HEK293T (cell line): ENCODE measurements around the gene NEDD9.

ENCODE experiments used
- CTCF ChIA-PET: fragments of 350-600 bp; formaldehyde crosslinking; extraction: SDS; loops from one replicate; lab custom pipeline; 2021; ENCODE audit warnings: antibody characterized with exemption, inconsistent platforms; lab: Yijun Ruan, JAX
- POLR2A ChIA-PET: fragments of 350-600 bp; formaldehyde crosslinking; extraction: SDS; loops from one replicate; lab custom pipeline; 2020; ENCODE audit warnings: antibody characterized with exemption, inconsistent platforms; lab: Yijun Ruan, JAX
- DNase-seq: peaks from one replicate; pipeline ENCODE4 v3.0.0; 2012; ENCODE audit warnings: mixed read lengths; ENCODE audit errors: extremely low spot score
- ARNT ChIP-seq: fragments of 450-650 bp; IDR thresholded peaks from 2 replicates; pipeline ENCODE4 v1.6.1; 2017; ENCODE audit warnings: mild to moderate bottlenecking
- BHLHE40 ChIP-seq: fragments of 450-650 bp; IDR thresholded peaks from 2 replicates; pipeline ENCODE4 v1.6.1; 2016; ENCODE audit warnings: mild to moderate bottlenecking, moderate library complexity, borderline replicate concordance
- CTBP1 ChIP-seq: fragments of 450-650 bp; IDR thresholded peaks from 2 replicates; pipeline ENCODE4 v1.6.1; 2016; ENCODE audit warnings: borderline replicate concordance
- ELF4 ChIP-seq: fragments of 450-650 bp; IDR thresholded peaks from 2 replicates; pipeline ENCODE4 v1.6.1; 2017; ENCODE audit warnings: antibody characterized with exemption
- FOXA1 ChIP-seq: fragments of 450-650 bp; IDR thresholded peaks from 2 replicates; pipeline ENCODE4 v1.6.1; 2016; ENCODE audit warnings: mild to moderate bottlenecking
- FOXK2 ChIP-seq: fragments of 450-650 bp; IDR thresholded peaks from 2 replicates; pipeline ENCODE4 v1.6.1; 2016; ENCODE audit warnings: mild to moderate bottlenecking
- FOXM1 ChIP-seq: fragments of 450-650 bp; IDR thresholded peaks from 2 replicates; pipeline ENCODE4 v1.6.1; 2017; ENCODE audit warnings: mild to moderate bottlenecking, borderline replicate concordance
- HDGF ChIP-seq: fragments of 450-650 bp; IDR thresholded peaks from 2 replicates; pipeline ENCODE4 v1.6.1; 2017; ENCODE audit warnings: antibody characterized with exemption, borderline replicate concordance
- L3MBTL2 ChIP-seq: fragments of 450-650 bp; conservative IDR thresholded peaks from 2 replicates; pipeline ENCODE4 v1.6.1; 2016; ENCODE audit warnings: mild to moderate bottlenecking
- LEF1 ChIP-seq: fragments of 450-650 bp; IDR thresholded peaks from 2 replicates; pipeline ENCODE4 v1.6.1; 2017; ENCODE audit warnings: mild to moderate bottlenecking, borderline replicate concordance
- NFRKB ChIP-seq: fragments of 450-650 bp; IDR thresholded peaks from 2 replicates; pipeline ENCODE4 v1.6.1; 2016; ENCODE audit warnings: mild to moderate bottlenecking, moderate library complexity
- SP1 ChIP-seq: fragments of 450-650 bp; IDR thresholded peaks from 2 replicates; pipeline ENCODE4 v1.6.1; 2017
- SUZ12 ChIP-seq: fragments of 450-650 bp; IDR thresholded peaks from 2 replicates; pipeline ENCODE4 v1.6.1; 2016; ENCODE audit warnings: mild to moderate bottlenecking
- TARDBP ChIP-seq: fragments of 450-650 bp; IDR thresholded peaks from 2 replicates; pipeline ENCODE4 v1.6.1; 2016
- ZNF384 ChIP-seq: fragments of 450-650 bp; IDR thresholded peaks from 2 replicates; pipeline ENCODE4 v1.6.1; 2016
- TF ChIP-seq, protein P1 (sequence below): fragments of 450-650 bp; IDR thresholded peaks from 2 replicates; pipeline ENCODE4 v1.6.1; 2016

Gene NEDD9

DNA sequence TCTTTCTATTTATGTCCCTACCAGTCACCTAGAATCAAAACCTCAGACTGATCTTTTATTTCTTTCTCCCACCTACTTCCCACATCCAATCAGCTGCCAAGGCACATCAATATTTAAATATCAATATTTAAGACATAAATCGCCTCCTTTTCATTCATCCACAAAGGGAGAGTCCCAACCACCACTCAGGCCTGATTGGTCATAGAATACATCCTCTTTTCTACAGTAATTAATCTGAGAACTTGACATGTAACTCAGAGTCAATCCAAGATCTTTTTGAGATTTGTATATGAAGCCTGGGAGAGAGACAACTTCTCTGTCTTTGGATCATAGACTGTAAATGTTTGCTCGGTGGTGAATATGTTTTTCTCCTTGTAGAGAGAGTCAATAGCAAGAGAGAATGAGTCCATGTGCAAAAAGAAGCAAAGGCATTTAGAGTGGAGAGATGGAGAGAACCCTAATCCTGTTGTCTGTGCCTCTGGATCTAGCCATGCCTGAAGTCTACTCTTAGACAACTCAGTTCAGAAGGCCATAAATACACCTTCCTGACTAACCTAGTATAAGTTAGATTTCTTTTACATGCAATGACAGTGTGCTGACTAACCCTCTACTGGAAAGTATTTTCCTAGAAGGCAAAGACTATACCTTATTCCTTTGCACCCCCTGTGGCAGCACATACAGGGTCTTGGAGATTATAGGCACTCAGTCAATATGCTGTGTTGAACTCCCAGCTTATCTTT, 12.1 kb upstream of the NEDD9 start:
- TF ChIP-seq SUZ12 (no peak), FOXK2 (no peak), FOXA1 (no peak), SP1 (no peak), TARDBP (no peak), ARNT (no peak), L3MBTL2 (no peak), LEF1 (no peak), ZNF384 (no peak), HDGF (no peak), NFRKB (no peak), ELF4 (no peak), FOXM1 (no peak), CTBP1 (no peak), BHLHE40 (no peak)
- TF ChIP-seq, protein P1, sequence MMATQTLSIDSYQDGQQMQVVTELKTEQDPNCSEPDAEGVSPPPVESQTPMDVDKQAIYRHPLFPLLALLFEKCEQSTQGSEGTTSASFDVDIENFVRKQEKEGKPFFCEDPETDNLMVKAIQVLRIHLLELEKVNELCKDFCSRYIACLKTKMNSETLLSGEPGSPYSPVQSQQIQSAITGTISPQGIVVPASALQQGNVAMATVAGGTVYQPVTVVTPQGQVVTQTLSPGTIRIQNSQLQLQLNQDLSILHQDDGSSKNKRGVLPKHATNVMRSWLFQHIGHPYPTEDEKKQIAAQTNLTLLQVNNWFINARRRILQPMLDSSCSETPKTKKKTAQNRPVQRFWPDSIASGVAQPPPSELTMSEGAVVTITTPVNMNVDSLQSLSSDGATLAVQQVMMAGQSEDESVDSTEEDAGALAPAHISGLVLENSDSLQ: no peak
- ChIA-PET CTCF (no interaction called here), POLR2A (no interaction called here)
- DNase-seq: no peak

DNA sequence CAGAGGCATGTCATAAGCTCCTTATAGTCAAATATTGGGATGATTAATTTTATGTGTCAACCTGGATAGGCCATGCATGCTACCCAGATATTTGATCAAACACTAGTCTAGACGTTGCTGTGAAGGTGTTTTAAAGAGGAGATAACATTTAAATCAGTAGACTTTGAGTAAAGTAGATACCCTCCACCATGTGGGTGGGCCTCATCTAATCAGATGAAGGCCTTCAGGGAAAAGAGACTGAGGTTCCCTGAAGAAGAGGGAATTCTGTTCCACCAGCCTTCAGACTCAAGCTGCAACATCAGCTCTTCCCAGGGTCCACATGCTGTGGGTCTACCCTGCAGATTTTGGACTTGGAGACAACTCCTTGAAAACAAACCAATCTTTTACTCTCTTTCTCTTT, 11.4 kb upstream of the NEDD9 start:
- TF ChIP-seq NFRKB (no peak), ELF4 (no peak), ZNF384 (no peak), L3MBTL2 (no peak), ARNT (no peak), FOXM1 (no peak), CTBP1 (no peak), LEF1 (no peak), TARDBP (no peak), SP1 (no peak)
- TF ChIP-seq, protein P1: no peak
- DNase-seq: no peak
- POLR2A ChIA-PET: no interaction called here
- CTCF ChIA-PET: interaction anchor here (3.1 kb wide), 1 partner anchor 252 kb away, joined by 11 read pairs; no protein-coding TSS in a partner anchor

DNA sequence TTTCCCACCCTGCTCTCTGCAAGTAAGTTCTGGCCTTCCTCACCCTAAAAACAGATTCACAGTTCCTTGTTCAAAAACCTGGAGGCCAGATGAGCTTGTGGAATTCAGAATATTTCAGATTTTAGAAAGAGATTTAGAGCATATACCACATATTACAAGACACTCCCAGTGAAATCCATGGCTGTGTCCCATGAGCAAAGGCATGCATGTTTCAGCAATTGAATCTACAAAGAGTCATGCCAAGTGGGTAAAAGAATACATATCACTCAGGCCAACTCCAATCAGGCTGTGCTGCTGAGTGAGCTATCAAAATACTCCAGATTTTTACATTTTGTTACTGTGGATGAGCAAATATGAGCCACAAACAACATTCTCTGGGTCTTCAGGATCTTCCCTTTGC, 10.2 kb upstream of the NEDD9 start:
- POLR2A ChIA-PET: interaction anchor here (1.2 kb wide), 1 partner anchor 9 kb away, joined by 4 read pairs; no protein-coding TSS in a partner anchor
- no peak for TF ChIP-seq FOXM1
- no peak for TF ChIP-seq FOXK2
- TF ChIP-seq SUZ12: no peak
- TF ChIP-seq, protein P1: no peak
- no peak for TF ChIP-seq TARDBP
- TF ChIP-seq CTBP1: no peak
- TF ChIP-seq ZNF384: no peak
- no peak for TF ChIP-seq ELF4
- TF ChIP-seq NFRKB: no peak
- TF ChIP-seq FOXA1: no peak
- TF ChIP-seq L3MBTL2: no peak
- TF ChIP-seq BHLHE40: no peak
- no peak for TF ChIP-seq LEF1
- TF ChIP-seq SP1: no peak
- TF ChIP-seq HDGF: no peak
- DNase-seq: no peak
- CTCF ChIA-PET: interaction anchor here (0.9 to 3.1 kb wide), 4 partner anchors 10 to 254 kb away, joined by 4 to 11 read pairs (median 7); partner anchors contain the start of gene NEDD9

DNA sequence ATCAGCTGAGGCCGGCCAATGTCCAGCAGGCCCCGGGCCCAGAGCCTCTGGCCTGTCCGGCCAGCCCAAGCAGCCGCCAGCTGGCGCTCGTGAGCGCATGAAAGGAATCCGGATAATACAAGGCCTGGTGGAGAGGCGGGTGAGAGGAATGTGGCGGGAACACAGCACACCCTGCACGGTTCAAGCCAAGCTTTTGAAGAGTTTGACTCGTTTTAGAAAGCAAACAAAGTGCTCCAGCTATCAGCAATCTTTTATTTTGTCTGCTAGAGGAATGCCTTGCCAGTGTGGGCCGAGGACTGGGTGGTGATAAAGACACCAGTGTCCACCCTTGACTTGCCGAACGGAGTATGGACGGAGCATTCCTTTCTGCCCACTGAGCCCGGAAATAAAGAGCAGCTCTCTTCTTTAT, 9.3 kb upstream of the NEDD9 start:
- DNase-seq: peak; percentile 19
- ChIA-PET CTCF (interaction anchor here (0.6 to 3.1 kb wide), 5 partner anchors 9 to 254 kb away, joined by 3 to 11 read pairs (median 6); partner anchors contain the start of gene NEDD9), POLR2A (no interaction called here)
- 0 out of 2 replicates have a peak, but pooled peaks have one; percentile 22 for TF ChIP-seq L3MBTL2
- TF ChIP-seq FOXM1: no peak

DNA sequence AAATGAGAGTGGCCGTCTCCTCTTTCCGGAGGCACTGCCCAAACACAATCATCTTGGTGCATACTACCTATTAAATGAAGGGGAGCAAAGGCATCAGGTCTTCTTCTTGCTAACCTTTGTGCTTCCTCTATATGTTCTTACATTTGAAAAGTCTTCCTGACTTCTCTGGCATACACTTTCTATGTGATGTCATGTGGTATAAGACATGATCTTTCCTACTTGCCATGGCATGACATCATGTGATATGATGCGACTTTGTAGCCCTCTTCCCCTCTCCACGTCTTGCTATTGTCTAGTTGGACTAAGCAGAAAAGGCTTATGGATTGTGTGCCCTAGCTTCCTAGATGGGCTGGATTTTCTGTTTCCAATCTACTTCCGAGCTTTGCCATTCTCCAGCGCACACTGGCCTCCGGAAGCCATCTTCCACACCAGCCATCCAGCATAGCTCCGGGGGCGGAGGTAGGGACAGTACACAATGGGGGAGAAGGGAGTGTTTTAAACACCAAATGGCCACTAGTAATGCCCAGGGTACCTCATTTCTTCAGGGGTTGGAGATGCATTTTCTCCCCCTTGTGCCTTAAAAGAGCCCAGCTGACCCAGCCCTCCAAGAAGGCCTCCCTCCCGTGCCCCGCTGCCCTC, 8.8 kb upstream of the NEDD9 start:
- TF ChIP-seq, protein P1: no peak
- no peak for TF ChIP-seq ARNT
- no peak for TF ChIP-seq TARDBP
- no peak for TF ChIP-seq FOXA1
- no peak for TF ChIP-seq CTBP1
- no peak for TF ChIP-seq ZNF384
- no peak for DNase-seq
- POLR2A ChIA-PET: no interaction called here
- CTCF ChIA-PET: interaction anchor here (0.8 to 3.1 kb wide), 4 partner anchors 8 to 255 kb away, joined by 3 to 11 read pairs (median 7); partner anchors contain the start of gene NEDD9
